Heart left ventricle (tissue), 16 donors: Measurements from ENCODE around the gene PROSER1. TPM values are rescaled to one million over a fixed set of nuclear protein-coding genes. Genes with fewer than 3 reads are reported as not detected.
"Not testable (repeated sequence)": the region's sequence is repeated elsewhere in the genome, so short reads cannot be mapped to it uniquely, and the experiment has no call there.

Experiments
- ATAC-seq, 4 donors: fragments of 200-7000 bp; cut with Tn5 transposase; one replicate each; pipeline ENCODE4 v1.9.1; 2020 to 2022; ENCODE audit warnings: moderate library complexity in 4 of 4, mild to moderate bottlenecking in 3 of 4, moderate number of reproducible peaks in 1 of 4
- DNase-seq, 5 donors: peaks; one replicate each; pipeline ENCODE4 v3.0.0-alpha.2; 2020
- H3K27ac ChIP-seq, 12 donors: fragments of 200-600 bp; sonication (generic) in 4 of 12; one replicate each; pipeline versions ENCODE4 v1.5.0 to v1.8.0; 2016 to 2022; ENCODE audit warnings: mild to moderate bottlenecking in 2 of 12
- H3K27me3 ChIP-seq, 9 donors: fragments of 200-600 bp; sonication (generic) in 2 of 9; one replicate each; pipeline versions ENCODE4 v1.5.1 to v1.8.0; 2016 to 2022; ENCODE audit warnings: mild to moderate bottlenecking in 3 of 9
- H3K36me3 ChIP-seq, 9 donors: fragments of 200-600 bp; sonication (generic) in 2 of 9; one replicate each; pipeline versions ENCODE4 v1.5.0 to v1.8.0; 2018 to 2022; ENCODE audit warnings: mild to moderate bottlenecking in 2 of 9
- H3K4me1 ChIP-seq, 12 donors: fragments of 200-600 bp; sonication (generic) in 4 of 12; one replicate each; pipeline versions ENCODE4 v1.5.0 to v1.8.0; 2016 to 2022; ENCODE audit warnings: mild to moderate bottlenecking in 3 of 12
- H3K4me3 ChIP-seq, 12 donors: fragments of 200-600 bp; sonication (generic) in 4 of 12; one replicate each; pipeline versions ENCODE4 v1.5.0 to v1.8.0; 2017 to 2022; ENCODE audit warnings: mild to moderate bottlenecking in 9 of 12, moderate library complexity in 4 of 12
- H3K9me3 ChIP-seq, 12 donors: fragments of 200-600 bp; sonication (generic) in 4 of 12; one replicate each; pipeline versions ENCODE4 v1.5.0 to v1.8.0; 2016 to 2022; ENCODE audit warnings: mild to moderate bottlenecking in 1 of 12
- POLR2A ChIP-seq, 2 donors: fragments of 450-650 bp; IDR thresholded peaks; one replicate each; pipeline ENCODE4 v1.6.1; 2017; ENCODE audit warnings: antibody characterized with exemption in 2 of 2, mild to moderate bottlenecking in 2 of 2, moderate library complexity in 2 of 2
- WGBS, 4 donors: extraction: QIAGEN DNeasy Blood & Tissue Kit in 2 of 4; methylation state at CpG; one replicate each; pipeline versions ENCODE4 v1.1.5 to v1.1.7; 2013 to 2018; 5-methylcytosine and 5-hydroxymethylcytosine counted together
- intact Hi-C, 10 donors: fragments of 100-400 bp; cut with DNase I; formaldehyde crosslinking; loops; one replicate each; pipeline versions ENCODE4 v1.11.1 to v1.14.2; 2022
- long read RNA-seq, 3 donors: library from polyadenylated mRNA; unstranded; transcript quantifications; one replicate each; pipeline ENCODE4 v2.0.0, GENCODE V29; 2020 to 2021
- polyA plus RNA-seq, 2 donors: library from polyadenylated mRNA; stranded (reverse); fragments of 200-250 nt; gene quantifications; one replicate each; pipeline ENCODE4 v1.2.3, GENCODE V29; 2013
- total RNA-seq, 9 donors: library from RNA; depleted of rRNA in 2 of 9; stranded (reverse); fragments of >200 nt in 2 of 9; fragmentation: NEBNext Ultra II Directional in 3 of 9; extraction: Animal tissue kit (Norgen Biotek cat#: 25700) in 3 of 9; gene quantifications; one replicate each; pipeline versions ENCODE4 v1.1.0 to v1.2.4, GENCODE V29; 2016 to 2023
- TF ChIP-seq, protein P1 (sequence below), 12 donors: fragments of 200-600 bp; sonication (generic) in 4 of 12; IDR thresholded peaks; one replicate each; pipeline versions ENCODE4 v1.5.0 to v1.8.0; 2018 to 2022; ENCODE audit warnings: antibody characterized with exemption in 12 of 12, mild to moderate bottlenecking in 5 of 12
- donor health status: ischemic (EF 13 %, LVEDD 7.1; RV severe dilation, severe dysfunction).
- donor health status: healthy with polysubstance abuse.
- donor health status: DM: no; HTN: yes; CAD: no.
- donor health status: DM: no; HTN: no; CAD: no.
- donor health status: ischemic (EF 25% LVEDD 6.9; RV normal size, moderate dysfunction).
- donor health status: ischemic (EF 25% LVEDD 5.7; RV mildly dilated, moderate dysfunction).
- donor health status: healthy.
- donor health status: DM: yes; HTN: yes; CAD: no.
- donor health status: ischemic (EF 35%, LVEDD 5.7; RV mildly dilated, moderate dysfunction).
- donor health status: nonischemic (EF 11% LVEDD 7.7; RV severe dilation, severe dysfunction).
- donor health status: DM: yes; HTN: yes; CAD: no.
- donor health status: PGD.
- donor health status: ischemic (EF 29% LVEDD 5.4; RV normal size, mild dysfunction).
- donor health status: nonischemic (EF 23%, LVEDD 6.1; RV moderate dilation, normal function).

The PROSER1 gene
- total RNA-seq = 10 to 100 TPM; 10.4 to 22.2 (median 16.2) TPM
- 1 to 10 TPM; 7.8 to 8.8 TPM for polyA plus RNA-seq
- long read RNA-seq, donor 1, partial matches to known transcripts = 2 of 4 reads
- long read RNA-seq, donor 1, other reads (novel, unspliced or antisense) = 2 of 4 reads
- long read RNA-seq, donor 2, partial matches to known transcripts = 2 of 2 reads
- long read RNA-seq, donor 2, other reads (novel, unspliced or antisense) = 0 of 2 reads
- long read RNA-seq, donor 3, full-length matches to known transcripts = 1 of 5 reads
- long read RNA-seq, donor 3, partial matches to known transcripts = 1 of 5 reads
- long read RNA-seq, donor 3, other reads (novel, unspliced or antisense) = 3 of 5 reads

DNA sequence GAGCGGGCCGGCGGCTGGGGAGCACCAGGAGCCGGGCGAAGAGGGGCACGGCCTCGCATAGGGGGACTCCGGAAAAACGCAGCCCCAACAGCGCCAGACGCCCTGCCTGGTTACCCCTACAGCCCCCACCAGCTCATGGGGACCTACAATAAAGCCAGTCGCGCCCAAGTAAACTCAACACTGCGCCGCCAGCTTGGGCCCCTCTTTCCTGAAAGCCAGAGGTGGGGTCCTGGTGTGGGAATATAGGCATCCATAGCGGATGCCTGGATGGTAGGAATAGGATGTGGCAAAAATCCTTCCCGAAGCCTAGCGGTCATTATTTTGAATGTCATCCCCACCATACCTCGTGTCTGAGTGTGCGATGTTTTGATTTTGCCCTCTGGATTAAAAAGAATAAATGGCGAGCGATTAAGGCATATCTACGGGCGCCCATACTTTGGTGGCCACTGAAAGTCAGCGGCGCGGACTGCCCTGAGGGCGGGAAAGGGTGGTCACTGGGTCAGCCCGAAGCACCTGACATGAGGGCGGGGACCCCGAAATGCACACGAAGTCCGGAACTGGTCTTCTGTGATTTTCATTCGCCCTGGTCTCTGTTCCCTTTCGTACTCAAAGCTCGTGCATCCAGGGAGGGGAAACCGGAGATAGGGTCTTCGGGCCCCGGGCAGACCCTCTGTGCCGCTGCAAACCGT is at the start of gene PROSER1, which contains the start of gene NHLRC3:
PROSER1 (minus strand) TSS at position 210 of the 689 bp plus-strand sequence. CDS start 847 bp downstream, outside the sequence.
NHLRC3 (plus strand) TSS at position 577 of the 689 bp plus-strand sequence. CDS start 184 bp downstream, outside the sequence.
- DNase-seq = peak; percentile 91 to 97 (median 93)
- WGBS, 4 donors = 0 to 1% (median 0%) methylated on average over 25 to 41 of the region's 41 CpGs
- no peaks in the 10 kb centered on the region for H3K27me3 ChIP-seq
- H3K36me3 ChIP-seq = peaks cover 0 to 15% (median under 1%) of the 10 kb centered on the region in 9 donors
- TF ChIP-seq, protein P1, sequence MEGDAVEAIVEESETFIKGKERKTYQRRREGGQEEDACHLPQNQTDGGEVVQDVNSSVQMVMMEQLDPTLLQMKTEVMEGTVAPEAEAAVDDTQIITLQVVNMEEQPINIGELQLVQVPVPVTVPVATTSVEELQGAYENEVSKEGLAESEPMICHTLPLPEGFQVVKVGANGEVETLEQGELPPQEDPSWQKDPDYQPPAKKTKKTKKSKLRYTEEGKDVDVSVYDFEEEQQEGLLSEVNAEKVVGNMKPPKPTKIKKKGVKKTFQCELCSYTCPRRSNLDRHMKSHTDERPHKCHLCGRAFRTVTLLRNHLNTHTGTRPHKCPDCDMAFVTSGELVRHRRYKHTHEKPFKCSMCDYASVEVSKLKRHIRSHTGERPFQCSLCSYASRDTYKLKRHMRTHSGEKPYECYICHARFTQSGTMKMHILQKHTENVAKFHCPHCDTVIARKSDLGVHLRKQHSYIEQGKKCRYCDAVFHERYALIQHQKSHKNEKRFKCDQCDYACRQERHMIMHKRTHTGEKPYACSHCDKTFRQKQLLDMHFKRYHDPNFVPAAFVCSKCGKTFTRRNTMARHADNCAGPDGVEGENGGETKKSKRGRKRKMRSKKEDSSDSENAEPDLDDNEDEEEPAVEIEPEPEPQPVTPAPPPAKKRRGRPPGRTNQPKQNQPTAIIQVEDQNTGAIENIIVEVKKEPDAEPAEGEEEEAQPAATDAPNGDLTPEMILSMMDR (IDR thresholded peaks at IDR 0.05) = peak in 3 of 12 donors; percentile 6 to 15 (median 10)
- peak in 1 of 2 donors; percentile 44 for TF ChIP-seq POLR2A (IDR thresholded peaks at IDR 0.05)
- intact Hi-C loops = loop anchor here in 2 of 10 donors (10.0 kb wide), 2 partner anchors 377 to 1747 kb away; partner anchors contain the start of gene SLC25A15 (in 2 of the 2)
- H3K9me3 ChIP-seq = no peaks in the 10 kb centered on the region
- peak within 1 kb of the TSS; percentile 66 to 94 (median 81) for H3K4me3 ChIP-seq
- peak within 1 kb of the TSS; percentile 66 to 94 (median 84) for H3K27ac ChIP-seq
- peak; percentile 94 to 99 (median 98) for ATAC-seq
- H3K4me1 ChIP-seq = peaks cover 7 to 69% (median 39%) of the 10 kb centered on the region in 12 donors

DNA sequence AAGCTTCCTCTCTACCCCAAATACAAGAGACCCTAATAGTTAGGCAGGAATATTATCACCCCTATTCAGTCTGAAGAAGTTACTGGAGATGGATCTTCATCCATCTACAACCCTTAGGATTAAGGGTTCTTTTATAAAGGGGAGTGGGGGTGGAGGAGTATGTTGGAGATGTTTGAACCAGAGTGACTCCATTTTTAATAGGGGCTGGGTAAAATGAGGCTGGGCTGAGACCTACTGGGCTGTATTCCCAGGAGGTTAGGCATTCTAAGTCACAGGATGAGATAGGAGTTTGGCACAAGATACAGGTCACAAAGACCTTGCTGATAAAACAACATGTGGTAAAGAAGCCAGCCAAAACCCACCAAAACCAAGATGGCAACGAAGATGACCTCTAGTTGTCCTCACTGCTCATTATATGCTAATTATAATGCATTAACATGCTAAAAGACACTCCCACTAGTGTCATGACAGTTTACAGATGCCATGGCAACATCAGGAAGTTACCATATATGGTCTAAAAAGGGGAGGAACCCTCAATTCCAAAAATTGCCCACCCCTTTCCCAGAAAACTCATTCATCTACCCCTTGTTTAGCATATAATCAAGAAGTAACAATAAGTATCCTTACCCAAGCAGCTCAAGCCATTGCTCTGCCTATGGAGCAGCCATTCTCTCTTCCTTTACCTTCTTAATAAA is 48.5 kb upstream of the PROSER1 start:
- H3K36me3 ChIP-seq, ATAC-seq, H3K4me1 ChIP-seq, H3K4me3 ChIP-seq, DNase-seq, H3K9me3 ChIP-seq, H3K27ac ChIP-seq, intact Hi-C loops, H3K27me3 ChIP-seq: not testable (repeated sequence)
- 29 to 52% (median 48%) methylated on average over 1 of the region's 1 CpG for WGBS, 4 donors

DNA sequence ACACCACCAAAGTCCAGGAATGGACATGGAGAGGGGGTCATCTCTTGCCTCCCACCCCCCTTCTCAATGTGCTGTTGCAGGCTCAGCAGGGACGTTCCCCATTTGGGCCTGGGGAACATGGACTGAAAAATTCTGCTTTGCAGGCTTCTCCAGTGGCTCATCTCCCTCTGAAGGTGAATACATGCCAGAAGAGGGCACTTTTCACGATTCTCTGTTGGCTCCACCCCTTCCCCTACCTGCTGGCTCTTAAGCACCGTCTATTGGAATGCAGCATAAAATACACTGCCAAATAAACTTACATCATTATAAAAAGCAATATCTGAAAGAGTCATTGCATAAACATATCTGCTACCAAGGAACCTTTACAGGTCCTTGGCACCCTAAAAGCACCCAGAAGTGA is 36.1 kb upstream of the PROSER1 start:
- ATAC-seq (no peak), DNase-seq (no peak)
- Histone ChIP-seq H3K4me3 (no peak overlapping the region), H3K36me3 (no peaks in the 10 kb centered on the region), H3K27ac (no peak overlapping the region), H3K27me3 (peaks cover 0 to 3% (median 0%) of the 10 kb centered on the region in 9 donors), H3K9me3 (peaks cover 0 to 2% (median 0%) of the 10 kb centered on the region in 12 donors), H3K4me1 (no peaks in the 10 kb centered on the region)
- intact Hi-C loops = no loop called here
- TF ChIP-seq, protein P1 (IDR thresholded peaks at IDR 0.05) = no peak
- no peak for TF ChIP-seq POLR2A (IDR thresholded peaks at IDR 0.05)
- WGBS, 4 donors = 41 to 58% (median 49%) methylated on average over 3 of the region's 3 CpGs

DNA sequence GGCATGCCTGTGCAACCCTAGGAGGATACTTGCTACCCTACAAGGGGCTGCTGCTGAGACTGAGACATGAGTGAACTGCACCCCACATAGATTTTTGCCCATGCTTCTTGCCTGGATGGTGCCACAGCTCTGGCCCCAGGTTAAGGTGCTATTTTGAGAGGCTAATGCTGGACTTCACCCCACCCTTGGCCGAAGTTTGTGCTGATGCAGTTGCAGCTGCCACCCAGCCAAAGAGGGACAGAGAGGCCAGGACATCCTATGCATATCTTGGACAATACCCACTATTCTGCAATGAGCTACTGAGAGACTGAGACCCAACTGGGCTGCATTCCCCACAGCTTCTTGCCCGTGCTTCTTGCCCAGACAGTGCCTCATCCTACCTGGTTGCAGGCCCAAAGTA is 35.0 kb upstream of the PROSER1 start:
- H3K27me3 ChIP-seq = peaks cover 0 to 3% (median 0%) of the 10 kb centered on the region in 9 donors
- intact Hi-C loops = no loop called here
- DNase-seq (no peak), ATAC-seq (peak in 1 of 4 donors; percentile 27)
- H3K4me1 ChIP-seq = no peaks in the 10 kb centered on the region
- no peaks in the 10 kb centered on the region for H3K9me3 ChIP-seq
- no peak overlapping the region for H3K27ac ChIP-seq
- WGBS, 4 donors = 65 to 78% (median 69%) methylated on average over 2 of the region's 2 CpGs
- no peak overlapping the region for H3K4me3 ChIP-seq
- no peaks in the 10 kb centered on the region for H3K36me3 ChIP-seq
- TF ChIP-seq, protein P1 (IDR thresholded peaks at IDR 0.05) = no peak
- TF ChIP-seq POLR2A (IDR thresholded peaks at IDR 0.05) = no peak
